HepG2 (cell line): Measurements from ENCODE around the gene CHCHD6. TPM values are rescaled to one million over a fixed set of nuclear protein-coding genes. Genes with fewer than 3 reads are reported as not detected.

ENCODE experiments used
- ARNT ChIP-seq: fragments of 450-650 bp; IDR thresholded peaks from 2 replicates; pipeline ENCODE4 v1.6.1; 2017
- ERF ChIP-seq: IDR thresholded peaks from 2 replicates; pipeline ENCODE4 v1.6.1; 2018; ENCODE audit warnings: missing biosample characterization, missing genetic modification reagents
- GABPB1 ChIP-seq: IDR thresholded peaks from 2 replicates; pipeline ENCODE4 v1.6.1; 2016; ENCODE audit warnings: mild to moderate bottlenecking, missing genetic modification reagents, moderate library complexity, missing compliant biosample characterization
- GFI1 ChIP-seq: sonication (generic); formaldehyde crosslinking; IDR thresholded peaks from 2 replicates; pipeline ENCODE4 v1.5.0; 2020; ENCODE audit warnings: missing genetic modification reagents, mild to moderate bottlenecking, borderline replicate concordance
- NPAS2 ChIP-seq: sonication (generic); formaldehyde crosslinking; IDR thresholded peaks from 2 replicates; pipeline ENCODE4 v1.8.0; 2022; ENCODE audit warnings: mild to moderate bottlenecking, missing genetic modification reagents, borderline replicate concordance
- PBX2 ChIP-seq: IDR thresholded peaks from 2 replicates; pipeline ENCODE4 v1.6.1; 2016; ENCODE audit warnings: control low read depth
- POLR2G ChIP-seq: fragments of 200-400 bp; formaldehyde crosslinking; IDR thresholded peaks from 2 replicates; pipeline ENCODE4 v1.6.1; 2018; ENCODE audit warnings: mild to moderate bottlenecking, low read depth, low read length, moderate library complexity
- RBM39 ChIP-seq: fragments of 200-400 bp; formaldehyde crosslinking; IDR thresholded peaks from one replicate; pipeline ENCODE4 v1.6.1; 2018; ENCODE audit warnings: antibody characterized with exemption, mild to moderate bottlenecking, low read depth, low read length; ENCODE audit not compliant: poor library complexity, severe bottlenecking
- SALL1 ChIP-seq: sonication (generic); formaldehyde crosslinking; IDR thresholded peaks from 2 replicates; pipeline ENCODE4 v1.8.0; 2022; ENCODE audit warnings: mild to moderate bottlenecking, missing genetic modification reagents
- SALL2 ChIP-seq: sonication (generic); formaldehyde crosslinking; IDR thresholded peaks from 2 replicates; pipeline ENCODE4 v1.8.1; 2023; ENCODE audit warnings: mild to moderate bottlenecking, missing genetic modification reagents, inconsistent platforms
- SOX6 ChIP-seq, 2 experiments: fragments of 450-650 bp in 1 of 2; sonication (generic) in 1 of 2; formaldehyde crosslinking in 1 of 2; IDR thresholded peaks; 2 replicates each; pipeline versions ENCODE4 v1.4.0 to v1.6.1; 2017 to 2020; ENCODE audit warnings: antibody characterized with exemption in 1 of 2, mild to moderate bottlenecking in 1 of 2, missing genetic modification reagents in 1 of 2
- ZFP36L2 ChIP-seq: sonication (generic); formaldehyde crosslinking; IDR thresholded peaks from 2 replicates; pipeline ENCODE4 v1.4.0; 2020; ENCODE audit warnings: missing genetic modification reagents
- ZFP90 ChIP-seq: sonication (generic); formaldehyde crosslinking; IDR thresholded peaks from 2 replicates; pipeline ENCODE4 v1.8.0; 2022; ENCODE audit warnings: missing genetic modification reagents, mild to moderate bottlenecking, inconsistent platforms, borderline replicate concordance
- ZNF225 ChIP-seq: sonication (generic); formaldehyde crosslinking; IDR thresholded peaks from 2 replicates; pipeline ENCODE4 v1.4.0; 2020; ENCODE audit warnings: mild to moderate bottlenecking, missing genetic modification reagents
- ZNF282 ChIP-seq: fragments of 450-650 bp; IDR thresholded peaks from 2 replicates; pipeline ENCODE4 v1.6.1; 2018; ENCODE audit not compliant: partially characterized antibody
- ZNF292 ChIP-seq: sonication (generic); formaldehyde crosslinking; IDR thresholded peaks from 2 replicates; pipeline ENCODE4 v1.8.1; 2022; ENCODE audit warnings: mild to moderate bottlenecking, low read depth, missing genetic modification reagents, borderline replicate concordance
- ZNF333 ChIP-seq: sonication (generic); formaldehyde crosslinking; IDR thresholded peaks from 2 replicates; pipeline ENCODE4 v1.4.0; 2020; ENCODE audit warnings: mild to moderate bottlenecking, missing genetic modification reagents, borderline replicate concordance
- ZNF556 ChIP-seq: sonication (generic); formaldehyde crosslinking; IDR thresholded peaks from 2 replicates; pipeline ENCODE4 v1.4.0; 2020; ENCODE audit warnings: mild to moderate bottlenecking, missing genetic modification reagents, borderline replicate concordance
- ZNF724P ChIP-seq: sonication (generic); formaldehyde crosslinking; IDR thresholded peaks from 2 replicates; pipeline ENCODE4 v1.8.0; 2022; ENCODE audit warnings: missing genetic modification reagents, borderline replicate concordance
- ZSCAN25 ChIP-seq: sonication (generic); formaldehyde crosslinking; IDR thresholded peaks from 2 replicates; pipeline ENCODE4 v1.8.0; 2022; ENCODE audit warnings: mild to moderate bottlenecking, missing genetic modification reagents
- polyA plus RNA-seq, 8 experiments: library from polyadenylated mRNA; depleted of rRNA in 3 of 8; stranded (reverse) in 7 of 8; unstranded in 1 of 8; fragments of >200 nt; fragmentation: Illumina TruSeq in 4 of 8; extraction: Trizol in 4 of 8; gene quantifications; 2 replicates each; pipeline versions ENCODE4 v1.2.1 to v1.2.3, GENCODE V29; 2011 to 2016; ENCODE audit warnings: low read depth in 4 of 8, missing spikeins in 1 of 8, mixed read lengths in 1 of 8; ENCODE audit not compliant: insufficient read depth in 1 of 8
- total RNA-seq, 5 experiments: library from RNA; depleted of rRNA; stranded (reverse); fragments of >200 nt; fragmentation: Illumina TruSeq; extraction: Trizol; gene quantifications; 2 replicates each; pipeline ENCODE4 v1.2.3, GENCODE V29; 2016; ENCODE audit warnings: low read depth in 1 of 5
- TF ChIP-seq, protein P1 (sequence below): sonication (generic); formaldehyde crosslinking; IDR thresholded peaks from 2 replicates; pipeline ENCODE4 v1.4.0; 2020; ENCODE audit warnings: missing genetic modification reagents, mild to moderate bottlenecking, borderline replicate concordance
- TF ChIP-seq, protein P2 (sequence below): sonication (generic); formaldehyde crosslinking; IDR thresholded peaks from 2 replicates; pipeline ENCODE4 v1.4.0; 2020; ENCODE audit warnings: mild to moderate bottlenecking, missing genetic modification reagents
- TF ChIP-seq, protein P3 (sequence below): sonication (generic); formaldehyde crosslinking; conservative IDR thresholded peaks from 2 replicates; pipeline ENCODE4 v1.8.0; 2022; ENCODE audit warnings: missing genetic modification reagents

The CHCHD6 gene
- total and polyA plus RNA-seq, 2 of the 13 experiments (the other 11 are each of a cell fraction or from before 2014, with no cell fraction given): 20.3 to 20.8 TPM

DNA sequence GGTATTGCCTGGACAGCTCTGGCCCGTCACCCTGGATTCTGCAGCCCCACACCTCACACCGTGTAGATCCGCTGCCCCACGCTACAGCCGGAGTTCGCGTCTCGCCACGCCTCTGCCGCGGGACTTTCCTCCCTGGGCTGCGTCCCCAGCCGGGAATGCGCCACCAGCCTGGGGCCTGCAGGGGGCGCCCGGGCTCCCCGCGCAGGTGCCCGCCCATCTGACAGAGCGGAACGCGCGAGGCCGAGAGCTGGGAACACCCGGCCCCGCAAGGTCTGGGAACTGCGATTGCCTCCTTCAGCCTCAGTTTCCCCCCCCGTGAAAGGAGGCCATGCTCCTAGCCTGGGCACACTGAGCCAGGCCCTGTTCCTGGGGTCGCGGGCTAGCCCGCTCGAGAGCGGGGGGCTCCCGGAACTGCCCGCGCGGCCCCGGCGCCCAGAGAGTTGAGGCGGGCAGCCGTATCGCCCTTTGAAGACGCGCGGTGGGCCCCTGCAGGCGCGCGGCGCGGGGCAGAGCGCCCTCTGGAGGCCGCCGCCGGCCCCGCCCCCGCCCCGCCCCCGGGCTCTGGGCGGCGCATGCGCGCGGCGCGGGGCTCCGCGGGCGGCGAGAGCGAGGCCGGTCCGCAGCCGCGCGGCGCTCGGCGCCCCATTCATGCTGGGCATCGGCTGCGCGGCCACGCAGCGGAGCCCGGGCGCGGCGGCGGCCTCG lies 278.6 kb downstream of the CHCHD6 start, which contains the start of gene PLXNA1 (continued):
- TF ChIP-seq SOX6 (IDR thresholded peaks at IDR 0.05) (no peak), SOX6 (CRISPR knock-in tag; IDR thresholded peaks at IDR 0.05) (peak; percentile 62; the same call in 1 of the 2 replicates), ZNF724P (CRISPR knock-in tag) (0 out of 2 replicates have a peak, but pooled peaks have one; percentile 36), ZNF556 (peak; percentile 78; the same call in 1 of the 2 replicates), NPAS2 (CRISPR knock-in tag) (no peak), ZSCAN25 (no peak), ZFP36L2 (no peak), ZFP90 (CRISPR knock-in tag) (peak; percentile 20; the same call in 1 of the 2 replicates), SALL2 (CRISPR knock-in tag) (0 out of 2 replicates have a peak, but pooled peaks have one; percentile 27), ZNF282 (no peak), ZNF333 (CRISPR knock-in tag) (peak; percentile 61; the same call in 1 of the 2 replicates), ARNT (no peak), ZNF225 (no peak; the same call in 1 of the 2 replicates), GABPB1 (peak; percentile 78), RBM39 (peak; percentile 83), ERF (CRISPR knock-in tag) (0 out of 2 replicates have a peak, but pooled peaks have one; percentile 36), POLR2G (peak; percentile 41; the same call in 1 of the 2 replicates), ZNF292 (CRISPR knock-in tag) (no peak), SALL1 (peak; percentile 80), GFI1 (CRISPR knock-in tag) (0 out of 2 replicates have a peak, but pooled peaks have one; percentile 40), PBX2 (CRISPR knock-in tag) (no peak)
- TF ChIP-seq, protein P1, sequence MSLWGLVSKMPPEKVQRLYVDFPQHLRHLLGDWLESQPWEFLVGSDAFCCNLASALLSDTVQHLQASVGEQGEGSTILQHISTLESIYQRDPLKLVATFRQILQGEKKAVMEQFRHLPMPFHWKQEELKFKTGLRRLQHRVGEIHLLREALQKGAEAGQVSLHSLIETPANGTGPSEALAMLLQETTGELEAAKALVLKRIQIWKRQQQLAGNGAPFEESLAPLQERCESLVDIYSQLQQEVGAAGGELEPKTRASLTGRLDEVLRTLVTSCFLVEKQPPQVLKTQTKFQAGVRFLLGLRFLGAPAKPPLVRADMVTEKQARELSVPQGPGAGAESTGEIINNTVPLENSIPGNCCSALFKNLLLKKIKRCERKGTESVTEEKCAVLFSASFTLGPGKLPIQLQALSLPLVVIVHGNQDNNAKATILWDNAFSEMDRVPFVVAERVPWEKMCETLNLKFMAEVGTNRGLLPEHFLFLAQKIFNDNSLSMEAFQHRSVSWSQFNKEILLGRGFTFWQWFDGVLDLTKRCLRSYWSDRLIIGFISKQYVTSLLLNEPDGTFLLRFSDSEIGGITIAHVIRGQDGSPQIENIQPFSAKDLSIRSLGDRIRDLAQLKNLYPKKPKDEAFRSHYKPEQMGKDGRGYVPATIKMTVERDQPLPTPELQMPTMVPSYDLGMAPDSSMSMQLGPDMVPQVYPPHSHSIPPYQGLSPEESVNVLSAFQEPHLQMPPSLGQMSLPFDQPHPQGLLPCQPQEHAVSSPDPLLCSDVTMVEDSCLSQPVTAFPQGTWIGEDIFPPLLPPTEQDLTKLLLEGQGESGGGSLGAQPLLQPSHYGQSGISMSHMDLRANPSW (CRISPR knock-in tag): peak; percentile 36; the same call in 1 of the 2 replicates
- TF ChIP-seq, protein P2, sequence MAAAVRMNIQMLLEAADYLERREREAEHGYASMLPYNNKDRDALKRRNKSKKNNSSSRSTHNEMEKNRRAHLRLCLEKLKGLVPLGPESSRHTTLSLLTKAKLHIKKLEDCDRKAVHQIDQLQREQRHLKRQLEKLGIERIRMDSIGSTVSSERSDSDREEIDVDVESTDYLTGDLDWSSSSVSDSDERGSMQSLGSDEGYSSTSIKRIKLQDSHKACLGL (CRISPR knock-in tag): peak; percentile 41; the same call in 1 of the 2 replicates
- TF ChIP-seq, protein P3, sequence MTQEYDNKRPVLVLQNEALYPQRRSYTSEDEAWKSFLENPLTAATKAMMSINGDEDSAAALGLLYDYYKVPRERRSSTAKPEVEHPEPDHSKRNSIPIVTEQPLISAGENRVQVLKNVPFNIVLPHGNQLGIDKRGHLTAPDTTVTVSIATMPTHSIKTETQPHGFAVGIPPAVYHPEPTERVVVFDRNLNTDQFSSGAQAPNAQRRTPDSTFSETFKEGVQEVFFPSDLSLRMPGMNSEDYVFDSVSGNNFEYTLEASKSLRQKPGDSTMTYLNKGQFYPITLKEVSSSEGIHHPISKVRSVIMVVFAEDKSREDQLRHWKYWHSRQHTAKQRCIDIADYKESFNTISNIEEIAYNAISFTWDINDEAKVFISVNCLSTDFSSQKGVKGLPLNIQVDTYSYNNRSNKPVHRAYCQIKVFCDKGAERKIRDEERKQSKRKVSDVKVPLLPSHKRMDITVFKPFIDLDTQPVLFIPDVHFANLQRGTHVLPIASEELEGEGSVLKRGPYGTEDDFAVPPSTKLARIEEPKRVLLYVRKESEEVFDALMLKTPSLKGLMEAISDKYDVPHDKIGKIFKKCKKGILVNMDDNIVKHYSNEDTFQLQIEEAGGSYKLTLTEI (CRISPR knock-in tag): no peak
